PFSK-1 (cell line): ENCODE data around the gene LMO3.

Source experiments
- FOXP2 ChIP-seq: optimal IDR thresholded peaks from 2 replicates; pipeline ENCODE3; 2011; ENCODE audit warnings: borderline replicate concordance, control low read depth, inconsistent platforms; ENCODE audit not compliant: insufficient read depth; ENCODE audit errors: extremely low read length, extremely low read depth
- POLR2AphosphoS5 ChIP-seq: IDR thresholded peaks from 2 replicates; pipeline ENCODE4 v1.6.1; 2012; ENCODE audit warnings: low read depth, mild to moderate bottlenecking, control low read depth, low read length, moderate library complexity
- REST ChIP-seq, 2 experiments: IDR thresholded peaks; 2 replicates each; pipeline versions ENCODE4 v1.6.1 to v1.8.0; 2011 to 2012; ENCODE audit warnings: low read depth in 2 of 2, low read length in 2 of 2, control low read depth in 1 of 2, inconsistent platforms in 1 of 2, mild to moderate bottlenecking in 1 of 2, moderate library complexity in 1 of 2; ENCODE audit not compliant: insufficient read depth in 1 of 2
- SIN3A ChIP-seq: IDR thresholded peaks from 2 replicates; pipeline ENCODE4 v1.6.1; 2012; ENCODE audit warnings: mild to moderate bottlenecking, low read length, moderate library complexity, borderline replicate concordance; ENCODE audit not compliant: insufficient read depth
- TAF1 ChIP-seq: IDR thresholded peaks from 2 replicates; pipeline ENCODE4 v1.6.1; 2012; ENCODE audit warnings: low read length, control low read depth, borderline replicate concordance; ENCODE audit not compliant: insufficient read depth

- TF ChIP-seq SIN3A (no peak), REST (IDR thresholded peaks at IDR 0.05; ENCODE audit: insufficient read depth in 1 of 2, low read depth in 2 of 2, low read length in 2 of 2) (no peak), POLR2AphosphoS5 (no peak), FOXP2 (no peak), TAF1 (no peak)
These were observed 1.2 kb downstream of the LMO3 start for GRCh38 chr12:16604596-16605252.
